Measurements from ENCODE around the gene TEN1.

DNA sequence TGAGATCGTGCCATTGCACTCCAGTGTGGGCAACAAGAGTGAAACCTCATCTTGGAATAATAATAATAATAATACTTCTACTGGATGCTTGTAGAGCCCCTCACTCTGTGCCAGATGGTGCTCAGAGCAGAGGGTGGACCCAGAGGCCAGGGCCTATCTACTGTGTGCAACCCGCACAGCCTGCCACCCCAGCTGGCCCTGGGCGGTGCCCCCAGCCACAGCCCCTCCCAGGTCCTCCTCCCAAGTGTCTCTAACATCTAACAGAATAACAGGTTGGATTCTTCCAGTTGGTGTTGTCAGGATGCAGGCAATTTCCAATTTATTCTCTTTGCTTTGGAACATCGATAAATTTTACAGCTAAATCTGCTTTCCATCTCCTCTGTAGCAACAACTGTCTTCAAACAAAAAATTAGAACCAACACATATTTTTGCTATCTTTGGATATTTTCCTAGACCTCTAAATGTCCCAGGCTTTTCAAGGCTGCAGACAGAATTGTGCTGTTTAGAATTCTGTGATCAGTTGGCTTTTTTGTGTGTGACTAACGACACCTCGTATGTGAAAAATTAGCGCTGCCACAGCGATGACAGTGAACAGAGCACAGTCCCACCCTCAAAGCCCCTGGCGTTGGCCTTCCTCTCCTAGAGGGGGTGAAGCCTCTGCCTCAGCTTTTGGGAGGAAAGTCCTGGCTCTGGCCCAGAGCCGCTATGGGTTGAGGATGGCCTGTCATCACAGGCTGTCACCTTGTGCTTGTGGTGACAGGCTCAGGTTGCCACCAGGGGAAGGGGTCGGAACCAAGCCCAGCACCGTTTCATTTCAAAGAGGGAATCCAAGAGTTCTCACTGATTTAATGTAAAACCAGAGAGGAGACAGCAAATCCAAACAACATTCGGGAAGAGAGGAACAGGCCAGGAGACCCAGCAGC, 55.6 kb downstream of the TEN1 start:
- no peak for TF ChIP-seq CTCF (IDR thresholded peaks at IDR 0.05)
- TF ChIP-seq POLR2AphosphoS5 (IDR thresholded peaks at IDR 0.05), result no peak
- TF ChIP-seq POLR2A (IDR thresholded peaks at IDR 0.05), result no peak
- TF ChIP-seq EP300 (IDR thresholded peaks at IDR 0.05), result no peak
